ENCODE data around the gene HSP90AB1.

GRCh38 chr6:44257753-44258324 is 10.9 kb downstream of the HSP90AB1 start:
- TF ChIP-seq POLR2A (IDR thresholded peaks at IDR 0.05; ENCODE audit: low read depth, low read length) (peak; percentile 68; the same call in 1 of the 2 replicates), POLR2AphosphoS5 (IDR thresholded peaks at IDR 0.05; ENCODE audit: low read depth, low read length) (peak; percentile 80; the same call in 1 of the 2 replicates), TAF1 (IDR thresholded peaks at IDR 0.05; ENCODE audit: borderline replicate concordance, low read depth, low read length) (no peak)
